Upper lobe of left lung (tissue), 6 donors: ENCODE results near the gene MAP3K13. TPM values are rescaled to one million over a fixed set of nuclear protein-coding genes. Genes with fewer than 3 reads are reported as not detected.
A peak's percentile ranks its signal among the peaks of the same experiment; 100 is the strongest.

Experiments
- ATAC-seq, 2 donors: fragments of 200-7000 bp; cut with Tn5 transposase; one replicate each; pipeline ENCODE4 v1.9.1; 2022; ENCODE audit warnings: mild to moderate bottlenecking in 2 of 2, moderate library complexity in 2 of 2; ENCODE audit not compliant: low FRiP score in 2 of 2
- DNase-seq, 2 donors: peaks; one replicate each; pipeline ENCODE4 v3.0.0-alpha.2; 2019 to 2020
- H3K27ac ChIP-seq, 4 donors: fragments of 200-600 bp; sonication (generic); one replicate each; pipeline ENCODE4 v1.5.1; 2016 to 2019
- H3K27me3 ChIP-seq, 4 donors: fragments of 200-600 bp; sonication (generic); one replicate each; pipeline ENCODE4 v1.5.1; 2017 to 2019
- H3K36me3 ChIP-seq, 4 donors: fragments of 200-600 bp; sonication (generic); one replicate each; pipeline ENCODE4 v1.5.1; 2016 to 2019
- H3K4me1 ChIP-seq, 4 donors: fragments of 200-600 bp; sonication (generic); one replicate each; pipeline ENCODE4 v1.5.1; 2018 to 2019
- H3K4me3 ChIP-seq, 4 donors: fragments of 200-600 bp; sonication (generic); one replicate each; pipeline ENCODE4 v1.5.1; 2017 to 2019; ENCODE audit warnings: mild to moderate bottlenecking in 2 of 4, moderate library complexity in 1 of 4
- H3K9me3 ChIP-seq, 4 donors: fragments of 200-600 bp; sonication (generic); one replicate each; pipeline ENCODE4 v1.5.1; 2018 to 2019
- EP300 ChIP-seq, 4 donors: sonication (generic); formaldehyde crosslinking; IDR thresholded peaks; one replicate each; pipeline ENCODE4 v1.5.1; 2017; ENCODE audit warnings: antibody characterized with exemption in 4 of 4, control low read depth in 2 of 4
- POLR2A ChIP-seq, 4 donors: fragments of 450-650 bp; IDR thresholded peaks; one replicate each; pipeline ENCODE4 v1.5.1; 2016 to 2017; ENCODE audit warnings: antibody characterized with exemption in 4 of 4, mild to moderate bottlenecking in 2 of 4
- POLR2AphosphoS5 ChIP-seq, 2 donors: sonication (generic); formaldehyde crosslinking; IDR thresholded peaks; one replicate each; pipeline ENCODE4 v1.5.1; 2017; ENCODE audit warnings: antibody characterized with exemption in 2 of 2
- WGBS, 2 donors: methylation state at CpG; one replicate each; pipeline ENCODE4 v1.1.5; 2017 to 2018; 5-methylcytosine and 5-hydroxymethylcytosine counted together
- total RNA-seq, 6 donors: library from RNA; depleted of rRNA in 4 of 6; stranded (reverse); fragments of >200 nt in 4 of 6; gene quantifications; one replicate each; pipeline versions ENCODE4 v1.1.0 to v1.2.1, GENCODE V29; 2016 to 2021
- TF ChIP-seq, protein P1 (sequence below), 6 experiments: fragments of 450-650 bp in 4 of 6; fragments of 200-600 bp in 2 of 6; sonication (generic) in 2 of 6; IDR thresholded peaks; one replicate each; pipeline ENCODE4 v1.5.1; 2016 to 2019; ENCODE audit warnings: antibody characterized with exemption in 6 of 6
- donor health status: DM: no; HTN: no; CAD: no; lungs with moderate emphysema.
- donor health status: DM: no; HTN: yes; CAD: no; lungs with severe emphysema.

Gene MAP3K13, protein sequence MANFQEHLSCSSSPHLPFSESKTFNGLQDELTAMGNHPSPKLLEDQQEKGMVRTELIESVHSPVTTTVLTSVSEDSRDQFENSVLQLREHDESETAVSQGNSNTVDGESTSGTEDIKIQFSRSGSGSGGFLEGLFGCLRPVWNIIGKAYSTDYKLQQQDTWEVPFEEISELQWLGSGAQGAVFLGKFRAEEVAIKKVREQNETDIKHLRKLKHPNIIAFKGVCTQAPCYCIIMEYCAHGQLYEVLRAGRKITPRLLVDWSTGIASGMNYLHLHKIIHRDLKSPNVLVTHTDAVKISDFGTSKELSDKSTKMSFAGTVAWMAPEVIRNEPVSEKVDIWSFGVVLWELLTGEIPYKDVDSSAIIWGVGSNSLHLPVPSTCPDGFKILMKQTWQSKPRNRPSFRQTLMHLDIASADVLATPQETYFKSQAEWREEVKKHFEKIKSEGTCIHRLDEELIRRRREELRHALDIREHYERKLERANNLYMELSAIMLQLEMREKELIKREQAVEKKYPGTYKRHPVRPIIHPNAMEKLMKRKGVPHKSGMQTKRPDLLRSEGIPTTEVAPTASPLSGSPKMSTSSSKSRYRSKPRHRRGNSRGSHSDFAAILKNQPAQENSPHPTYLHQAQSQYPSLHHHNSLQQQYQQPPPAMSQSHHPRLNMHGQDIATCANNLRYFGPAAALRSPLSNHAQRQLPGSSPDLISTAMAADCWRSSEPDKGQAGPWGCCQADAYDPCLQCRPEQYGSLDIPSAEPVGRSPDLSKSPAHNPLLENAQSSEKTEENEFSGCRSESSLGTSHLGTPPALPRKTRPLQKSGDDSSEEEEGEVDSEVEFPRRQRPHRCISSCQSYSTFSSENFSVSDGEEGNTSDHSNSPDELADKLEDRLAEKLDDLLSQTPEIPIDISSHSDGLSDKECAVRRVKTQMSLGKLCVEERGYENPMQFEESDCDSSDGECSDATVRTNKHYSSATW
- 10 to 100 TPM; 25.3 to 41.4 (median 31.2) TPM for total RNA-seq

DNA sequence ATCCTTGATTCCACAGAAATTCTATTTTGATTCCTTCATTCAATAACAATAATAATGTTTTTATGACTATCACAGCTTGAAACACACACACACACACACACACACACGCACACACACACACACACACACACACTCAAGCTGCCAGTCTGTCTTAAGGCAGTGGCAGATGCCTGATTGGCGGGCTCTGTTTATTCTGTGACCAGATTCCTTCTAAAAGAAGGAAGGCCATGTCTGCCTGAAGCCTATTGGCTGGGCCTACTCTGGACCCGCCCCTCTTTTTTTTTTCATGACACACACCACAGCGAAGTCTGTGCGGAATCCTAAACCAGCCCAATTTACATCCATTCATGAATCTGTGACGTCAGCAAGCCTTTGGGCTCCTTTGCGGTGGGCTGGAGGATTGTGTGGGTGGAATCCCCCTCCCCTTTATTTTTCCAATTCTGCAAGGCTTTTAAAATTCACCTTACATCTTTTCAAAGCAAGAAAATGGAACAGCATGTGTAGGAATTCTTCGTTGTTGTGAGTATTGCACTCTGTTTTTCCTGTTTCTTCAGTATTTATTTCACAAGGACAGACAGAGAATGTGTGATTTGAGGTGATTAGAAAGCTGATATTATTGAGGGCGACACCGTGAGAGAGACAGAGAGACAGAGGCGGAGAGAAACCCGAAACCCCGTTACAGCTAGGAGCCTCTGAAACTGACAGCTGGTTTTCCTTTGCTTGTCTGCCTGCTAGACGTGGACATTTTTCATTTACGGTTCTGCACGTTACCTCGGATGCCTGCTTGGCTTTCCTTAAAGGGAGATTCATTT, at the start of gene MAP3K13:
TSS of gene MAP3K13 (plus strand) at position 287 of the 812 bp plus-strand sequence. CDS start 65,446 bp downstream, outside the sequence.
- WGBS, 2 donors, result 0 to 1% methylated on average over 17 of the region's 17 CpGs
- peak within 1 kb of the TSS; percentile 42 to 61 (median 50) for H3K4me3 ChIP-seq
- peak in 1 of 2 donors; percentile 96 for DNase-seq
- peak; percentile 98 to 99 for ATAC-seq
- no peaks in the 10 kb centered on the region for H3K36me3 ChIP-seq
- peaks cover 0 to 11% (median 1%) of the 10 kb centered on the region in 4 donors for H3K4me1 ChIP-seq
- TF ChIP-seq POLR2AphosphoS5 (IDR thresholded peaks at IDR 0.05), result peak in 1 of 2 donors; percentile 26
- TF ChIP-seq, protein P1, sequence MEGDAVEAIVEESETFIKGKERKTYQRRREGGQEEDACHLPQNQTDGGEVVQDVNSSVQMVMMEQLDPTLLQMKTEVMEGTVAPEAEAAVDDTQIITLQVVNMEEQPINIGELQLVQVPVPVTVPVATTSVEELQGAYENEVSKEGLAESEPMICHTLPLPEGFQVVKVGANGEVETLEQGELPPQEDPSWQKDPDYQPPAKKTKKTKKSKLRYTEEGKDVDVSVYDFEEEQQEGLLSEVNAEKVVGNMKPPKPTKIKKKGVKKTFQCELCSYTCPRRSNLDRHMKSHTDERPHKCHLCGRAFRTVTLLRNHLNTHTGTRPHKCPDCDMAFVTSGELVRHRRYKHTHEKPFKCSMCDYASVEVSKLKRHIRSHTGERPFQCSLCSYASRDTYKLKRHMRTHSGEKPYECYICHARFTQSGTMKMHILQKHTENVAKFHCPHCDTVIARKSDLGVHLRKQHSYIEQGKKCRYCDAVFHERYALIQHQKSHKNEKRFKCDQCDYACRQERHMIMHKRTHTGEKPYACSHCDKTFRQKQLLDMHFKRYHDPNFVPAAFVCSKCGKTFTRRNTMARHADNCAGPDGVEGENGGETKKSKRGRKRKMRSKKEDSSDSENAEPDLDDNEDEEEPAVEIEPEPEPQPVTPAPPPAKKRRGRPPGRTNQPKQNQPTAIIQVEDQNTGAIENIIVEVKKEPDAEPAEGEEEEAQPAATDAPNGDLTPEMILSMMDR (IDR thresholded peaks at IDR 0.05), result no peak
- no peak for TF ChIP-seq EP300 (IDR thresholded peaks at IDR 0.05)
- TF ChIP-seq POLR2A (IDR thresholded peaks at IDR 0.05), result peak in 1 of 4 donors; percentile 25
- H3K9me3 ChIP-seq, result no peaks in the 10 kb centered on the region
- no peaks in the 10 kb centered on the region for H3K27me3 ChIP-seq
- peak within 1 kb of the TSS; percentile 69 to 77 (median 74) for H3K27ac ChIP-seq

DNA sequence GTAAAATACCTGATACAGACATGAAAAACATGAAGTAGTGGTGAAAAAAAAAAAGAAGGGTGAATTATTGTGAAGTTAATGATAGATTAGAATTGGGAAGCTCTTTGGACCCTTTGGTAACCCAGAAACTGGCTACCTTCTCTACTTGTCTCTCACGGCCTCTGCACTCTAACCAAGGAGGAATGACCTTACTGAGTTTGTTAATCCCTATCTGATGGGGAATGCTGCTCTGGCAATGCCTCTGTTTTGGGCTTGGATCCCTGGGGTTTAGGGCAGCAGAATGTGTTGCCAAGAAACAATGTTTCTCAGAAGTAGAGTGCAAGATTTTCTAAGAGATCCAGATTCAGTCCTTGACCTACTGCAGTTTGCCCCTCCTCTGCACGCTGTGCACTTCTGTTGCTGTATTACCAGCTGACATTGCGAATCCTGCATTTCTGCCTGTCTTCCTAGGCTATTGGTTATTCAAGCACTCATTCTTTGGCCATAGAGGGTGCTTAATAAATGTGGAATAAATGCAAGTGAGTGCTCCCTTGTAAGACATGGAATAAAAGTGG, 49.2 kb upstream of the MAP3K13 start:
- no peaks in the 10 kb centered on the region for H3K27me3 ChIP-seq
- peaks cover 0 to 17% (median 12%) of the 10 kb centered on the region in 4 donors for H3K4me1 ChIP-seq
- DNase-seq (no peak), ATAC-seq (no peak)
- WGBS, 2 donors, result 81 to 84% methylated on average over 3 of the region's 3 CpGs
- TF ChIP-seq POLR2AphosphoS5 (IDR thresholded peaks at IDR 0.05) (no peak), POLR2A (IDR thresholded peaks at IDR 0.05) (no peak), EP300 (IDR thresholded peaks at IDR 0.05) (no peak)
- TF ChIP-seq, protein P1 (IDR thresholded peaks at IDR 0.05), result no peak
- no peak overlapping the region for H3K27ac ChIP-seq
- H3K4me3 ChIP-seq, result no peak overlapping the region
- H3K9me3 ChIP-seq, result peaks cover 0 to 4% (median 0%) of the 10 kb centered on the region in 4 donors
- H3K36me3 ChIP-seq, result no peaks in the 10 kb centered on the region

DNA sequence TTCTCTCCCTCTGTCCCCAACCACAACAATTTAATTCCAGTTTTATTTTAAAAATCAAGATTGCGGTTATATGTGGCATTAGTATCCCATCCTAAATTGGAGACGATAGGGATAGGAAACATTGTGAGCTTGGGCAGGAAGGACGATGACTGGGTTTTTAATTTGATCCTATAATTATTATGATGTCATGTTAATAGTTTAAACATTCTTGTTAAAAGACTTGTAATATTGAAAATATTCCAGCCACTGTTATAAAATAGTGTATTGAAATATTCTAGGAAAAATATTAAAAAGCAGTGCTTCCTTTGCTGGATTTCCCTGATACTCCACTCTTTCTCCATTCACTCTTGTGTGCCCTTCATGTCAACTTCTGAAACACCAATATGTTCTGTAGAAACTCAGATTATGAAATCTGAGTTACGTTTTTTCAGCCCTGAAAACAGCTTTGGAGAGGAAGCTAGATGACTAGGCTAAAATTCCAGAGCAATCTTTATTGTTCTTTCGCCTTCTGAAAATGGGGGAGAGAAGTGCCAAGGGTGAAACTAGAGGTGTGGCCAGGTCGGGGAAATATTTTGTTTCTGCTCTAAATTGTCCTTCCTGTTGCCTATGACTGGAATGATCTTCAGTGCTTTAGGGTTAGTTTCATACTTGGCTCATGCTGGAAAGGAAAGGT, 46.1 kb upstream of the MAP3K13 start:
- WGBS, 2 donors, result 35 to 38% methylated on average over 6 of the region's 6 CpGs
- DNase-seq, result no peak
- peak overlapping the region; percentile 53 to 85 (median 74) for H3K27ac ChIP-seq

More for the DNA sequence above, 46.1 kb upstream of the MAP3K13 start:
- Histone ChIP-seq H3K27me3 (no peaks in the 10 kb centered on the region), H3K36me3 (no peaks in the 10 kb centered on the region), H3K4me3 (peak overlapping the region in 2 of 4 donors; percentile 5 to 14), H3K4me1 (peaks cover 0 to 17% (median 12%) of the 10 kb centered on the region in 4 donors), H3K9me3 (no peaks in the 10 kb centered on the region)
- TF ChIP-seq POLR2A (IDR thresholded peaks at IDR 0.05) (no peak), EP300 (IDR thresholded peaks at IDR 0.05) (peak in 1 of 4 donors; percentile 42), POLR2AphosphoS5 (IDR thresholded peaks at IDR 0.05) (peak in 1 of 2 donors; percentile 15)
- TF ChIP-seq, protein P1 (IDR thresholded peaks at IDR 0.05), result no peak
- peak; percentile 73 to 86 for ATAC-seq
